Measurements from ENCODE around the gene CAMSAP3.

Gene CAMSAP3, protein sequence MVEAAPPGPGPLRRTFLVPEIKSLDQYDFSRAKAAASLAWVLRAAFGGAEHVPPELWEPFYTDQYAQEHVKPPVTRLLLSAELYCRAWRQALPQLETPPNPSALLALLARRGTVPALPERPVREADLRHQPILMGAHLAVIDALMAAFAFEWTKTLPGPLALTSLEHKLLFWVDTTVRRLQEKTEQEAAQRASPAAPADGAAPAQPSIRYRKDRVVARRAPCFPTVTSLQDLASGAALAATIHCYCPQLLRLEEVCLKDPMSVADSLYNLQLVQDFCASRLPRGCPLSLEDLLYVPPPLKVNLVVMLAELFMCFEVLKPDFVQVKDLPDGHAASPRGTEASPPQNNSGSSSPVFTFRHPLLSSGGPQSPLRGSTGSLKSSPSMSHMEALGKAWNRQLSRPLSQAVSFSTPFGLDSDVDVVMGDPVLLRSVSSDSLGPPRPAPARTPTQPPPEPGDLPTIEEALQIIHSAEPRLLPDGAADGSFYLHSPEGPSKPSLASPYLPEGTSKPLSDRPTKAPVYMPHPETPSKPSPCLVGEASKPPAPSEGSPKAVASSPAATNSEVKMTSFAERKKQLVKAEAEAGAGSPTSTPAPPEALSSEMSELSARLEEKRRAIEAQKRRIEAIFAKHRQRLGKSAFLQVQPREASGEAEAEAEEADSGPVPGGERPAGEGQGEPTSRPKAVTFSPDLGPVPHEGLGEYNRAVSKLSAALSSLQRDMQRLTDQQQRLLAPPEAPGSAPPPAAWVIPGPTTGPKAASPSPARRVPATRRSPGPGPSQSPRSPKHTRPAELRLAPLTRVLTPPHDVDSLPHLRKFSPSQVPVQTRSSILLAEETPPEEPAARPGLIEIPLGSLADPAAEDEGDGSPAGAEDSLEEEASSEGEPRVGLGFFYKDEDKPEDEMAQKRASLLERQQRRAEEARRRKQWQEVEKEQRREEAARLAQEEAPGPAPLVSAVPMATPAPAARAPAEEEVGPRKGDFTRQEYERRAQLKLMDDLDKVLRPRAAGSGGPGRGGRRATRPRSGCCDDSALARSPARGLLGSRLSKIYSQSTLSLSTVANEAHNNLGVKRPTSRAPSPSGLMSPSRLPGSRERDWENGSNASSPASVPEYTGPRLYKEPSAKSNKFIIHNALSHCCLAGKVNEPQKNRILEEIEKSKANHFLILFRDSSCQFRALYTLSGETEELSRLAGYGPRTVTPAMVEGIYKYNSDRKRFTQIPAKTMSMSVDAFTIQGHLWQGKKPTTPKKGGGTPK

GRCh38 chr19:7595466-7596133 is at the start of gene CAMSAP3:
Gene CAMSAP3, plus strand, starts transcription at chr19:7595863. Its CDS starts 140 bp downstream, at chr19:7596003.
- Histone ChIP-seq H3K4me1 (ENCODE audit: control insufficient read depth, low read depth, low read length) (peaks cover 4% of the 10 kb centered on the region), H3K4me3 (ENCODE audit: low read length) (peak within 1 kb of the TSS; percentile 64), H3K9me3 (ENCODE audit: control insufficient read depth, low read depth, low read length) (no peaks in the 10 kb centered on the region), H3K9ac (ENCODE audit: low read length) (peak within 1 kb of the TSS; percentile 28), H3K27ac (ENCODE audit: low read length) (no peak within 1 kb of the TSS), H3K27me3 (ENCODE audit: control insufficient read depth, insufficient read depth, low read length) (peaks cover 24% of the 10 kb centered on the region), H3K36me3 (ENCODE audit: control insufficient read depth, low read depth, low read length) (no peaks in the 10 kb centered on the region)

DNA sequence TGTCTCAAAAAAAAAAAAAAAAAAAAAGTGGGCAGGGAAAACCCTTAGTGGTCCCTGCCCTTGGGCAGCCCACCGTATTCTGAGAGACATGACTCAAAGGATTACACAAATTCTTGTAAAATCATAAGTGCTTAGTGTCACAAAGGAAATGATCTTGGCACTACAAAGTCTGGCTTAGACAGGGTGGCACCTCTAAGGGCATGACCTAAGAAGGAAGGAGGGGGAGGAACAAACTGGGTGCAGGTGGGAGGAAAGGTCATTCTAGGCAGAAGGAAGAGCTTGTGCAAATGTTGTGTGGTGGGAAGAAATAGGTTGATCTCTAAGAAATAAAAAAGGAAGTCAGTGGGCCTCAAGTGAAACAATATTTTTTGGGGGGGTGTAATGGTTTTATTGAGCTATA is 49.8 kb upstream of the CAMSAP3 start:
- Histone ChIP-seq H3K9ac (ENCODE audit: low read length) (no peak overlapping the region), H3K27ac (ENCODE audit: low read length) (no peak overlapping the region), H3K36me3 (ENCODE audit: control insufficient read depth, low read depth, low read length) (peaks cover 10% of the 10 kb centered on the region), H3K4me3 (ENCODE audit: low read length) (no peak overlapping the region), H3K27me3 (ENCODE audit: control insufficient read depth, insufficient read depth, low read length) (no peaks in the 10 kb centered on the region), H3K4me1 (ENCODE audit: control insufficient read depth, low read depth, low read length) (peaks cover 4% of the 10 kb centered on the region), H3K9me3 (ENCODE audit: control insufficient read depth, low read depth, low read length) (no peaks in the 10 kb centered on the region)

DNA sequence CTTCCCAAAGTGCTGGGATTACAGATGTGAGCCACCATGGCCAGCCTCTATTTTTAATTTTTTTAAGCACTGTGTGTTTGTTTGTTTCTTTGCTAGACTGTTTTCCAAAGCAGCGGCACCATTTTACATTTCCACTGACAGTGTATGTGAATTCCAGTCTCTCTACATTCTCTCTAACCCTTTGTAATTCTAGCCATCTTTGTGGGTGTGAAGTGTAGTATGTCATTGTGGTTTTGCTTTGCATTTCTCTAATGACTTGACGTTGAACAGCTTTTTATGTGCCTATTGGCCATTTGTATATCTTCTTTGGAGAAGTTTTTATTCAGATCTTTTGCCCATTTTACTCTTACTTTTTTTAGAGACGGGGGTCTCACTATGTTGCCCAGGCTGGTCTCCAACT is 48.5 kb upstream of the CAMSAP3 start:
- Histone ChIP-seq H3K27ac (ENCODE audit: low read length) (no peak overlapping the region), H3K4me3 (ENCODE audit: low read length) (no peak overlapping the region), H3K27me3 (ENCODE audit: control insufficient read depth, insufficient read depth, low read length) (no peaks in the 10 kb centered on the region), H3K9me3 (ENCODE audit: control insufficient read depth, low read depth, low read length) (no peaks in the 10 kb centered on the region), H3K9ac (ENCODE audit: low read length) (no peak overlapping the region), H3K4me1 (ENCODE audit: control insufficient read depth, low read depth, low read length) (no peaks in the 10 kb centered on the region), H3K36me3 (ENCODE audit: control insufficient read depth, low read depth, low read length) (peaks cover 6% of the 10 kb centered on the region)

DNA sequence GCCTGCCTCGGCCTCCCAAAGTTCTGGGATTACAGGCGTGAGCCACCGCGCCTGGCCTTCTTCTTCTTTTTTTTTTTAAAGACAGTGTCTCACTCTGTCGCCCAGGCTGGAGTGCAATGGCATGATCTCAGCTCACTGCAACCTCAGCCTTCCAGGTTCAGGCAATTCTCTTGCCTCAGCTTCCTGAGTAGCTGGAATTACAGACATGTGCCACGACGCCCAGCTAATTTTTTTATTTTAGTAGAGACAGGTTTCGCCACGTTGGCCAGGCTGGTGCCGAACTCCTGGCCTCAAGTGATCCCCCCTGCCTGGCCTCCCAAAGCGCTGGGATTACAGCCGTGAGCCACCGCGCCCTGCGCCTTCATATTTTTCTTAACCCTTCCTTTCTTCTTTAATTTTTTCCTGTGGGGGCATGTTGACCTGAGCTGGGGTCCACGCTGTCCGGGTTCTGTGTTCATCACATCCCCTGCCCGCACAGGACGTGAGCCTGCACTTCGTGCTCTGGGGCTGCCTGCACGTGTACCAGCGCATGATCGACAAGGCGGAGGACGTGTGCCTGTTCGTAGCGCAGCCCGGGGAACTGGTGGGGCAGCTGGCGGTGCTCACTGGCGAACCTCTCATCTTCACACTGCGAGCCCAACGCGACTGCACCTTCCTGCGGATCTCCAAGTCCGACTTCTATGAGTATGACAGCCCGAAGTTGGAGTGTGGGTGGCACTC is 46.1 kb upstream of the CAMSAP3 start:
- Histone ChIP-seq H3K36me3 (ENCODE audit: control insufficient read depth, low read depth, low read length) (no peaks in the 10 kb centered on the region), H3K27me3 (ENCODE audit: control insufficient read depth, insufficient read depth, low read length) (no peaks in the 10 kb centered on the region), H3K4me3 (ENCODE audit: low read length) (no peak overlapping the region), H3K4me1 (ENCODE audit: control insufficient read depth, low read depth, low read length) (no peaks in the 10 kb centered on the region), H3K9ac (ENCODE audit: low read length) (no peak overlapping the region), H3K9me3 (ENCODE audit: control insufficient read depth, low read depth, low read length) (no peaks in the 10 kb centered on the region), H3K27ac (ENCODE audit: low read length) (no peak overlapping the region)

DNA sequence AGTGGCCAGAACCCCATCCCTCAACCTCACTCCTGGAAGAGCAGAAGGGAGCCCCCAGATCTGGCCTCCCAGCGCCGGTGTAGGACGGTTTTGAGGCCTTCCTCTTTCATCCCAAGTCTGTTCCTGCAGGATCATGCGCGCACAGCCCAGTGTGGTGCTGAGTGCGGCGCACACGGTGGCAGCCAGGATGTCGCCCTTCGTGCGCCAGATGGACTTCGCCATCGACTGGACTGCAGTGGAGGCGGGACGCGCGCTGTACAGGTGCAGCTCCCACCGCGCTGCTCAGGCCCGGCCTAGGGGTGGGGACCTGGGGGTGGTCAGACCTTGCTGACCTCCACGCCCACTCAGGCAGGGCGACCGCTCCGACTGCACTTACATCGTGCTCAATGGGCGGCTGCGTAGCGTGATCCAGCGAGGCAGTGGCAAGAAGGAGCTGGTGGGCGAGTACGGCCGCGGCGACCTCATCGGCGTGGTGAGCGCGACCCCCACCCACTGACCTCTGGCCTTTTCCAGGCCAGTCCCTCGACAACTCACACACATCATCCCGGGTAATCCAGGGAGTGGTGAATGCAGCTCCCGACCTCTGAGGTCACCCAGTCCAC is 45.4 kb upstream of the CAMSAP3 start:
- Histone ChIP-seq H3K9me3 (ENCODE audit: control insufficient read depth, low read depth, low read length) (no peaks in the 10 kb centered on the region), H3K9ac (ENCODE audit: low read length) (no peak overlapping the region)

GRCh38 chr19:7550987-7551761 is 44.5 kb upstream of the CAMSAP3 start:
- H3K4me3 ChIP-seq (ENCODE audit: low read length) = peak overlapping the region; percentile 59
- no peak overlapping the region for H3K9ac ChIP-seq (ENCODE audit: low read length)
- no peak overlapping the region for H3K27ac ChIP-seq (ENCODE audit: low read length)

More for the DNA sequence above, 45.4 kb upstream of the CAMSAP3 start:
- no peaks in the 10 kb centered on the region for H3K36me3 ChIP-seq (ENCODE audit: control insufficient read depth, low read depth, low read length)
- no peaks in the 10 kb centered on the region for H3K4me1 ChIP-seq (ENCODE audit: control insufficient read depth, low read depth, low read length)
- H3K27me3 ChIP-seq (ENCODE audit: control insufficient read depth, insufficient read depth, low read length) = no peaks in the 10 kb centered on the region
- H3K27ac ChIP-seq (ENCODE audit: low read length) = no peak overlapping the region
- H3K4me3 ChIP-seq (ENCODE audit: low read length) = peak overlapping the region; percentile 59

GRCh38 chr19:7552781-7553180 is 42.9 kb upstream of the CAMSAP3 start:
- Histone ChIP-seq H3K27ac (ENCODE audit: low read length) (no peak overlapping the region), H3K36me3 (ENCODE audit: control insufficient read depth, low read depth, low read length) (peaks cover 10% of the 10 kb centered on the region), H3K4me3 (ENCODE audit: low read length) (no peak overlapping the region), H3K27me3 (ENCODE audit: control insufficient read depth, insufficient read depth, low read length) (no peaks in the 10 kb centered on the region), H3K9ac (ENCODE audit: low read length) (no peak overlapping the region), H3K4me1 (ENCODE audit: control insufficient read depth, low read depth, low read length) (no peaks in the 10 kb centered on the region), H3K9me3 (ENCODE audit: control insufficient read depth, low read depth, low read length) (no peaks in the 10 kb centered on the region)

More at GRCh38 chr19:7550987-7551761, 44.5 kb upstream of the CAMSAP3 start:
- Histone ChIP-seq H3K4me1 (ENCODE audit: control insufficient read depth, low read depth, low read length) (no peaks in the 10 kb centered on the region), H3K9me3 (ENCODE audit: control insufficient read depth, low read depth, low read length) (no peaks in the 10 kb centered on the region), H3K36me3 (ENCODE audit: control insufficient read depth, low read depth, low read length) (no peaks in the 10 kb centered on the region), H3K27me3 (ENCODE audit: control insufficient read depth, insufficient read depth, low read length) (no peaks in the 10 kb centered on the region)

GRCh38 chr19:7554565-7554964 is 41.1 kb upstream of the CAMSAP3 start:
- Histone ChIP-seq H3K4me1 (ENCODE audit: control insufficient read depth, low read depth, low read length) (no peaks in the 10 kb centered on the region), H3K9me3 (ENCODE audit: control insufficient read depth, low read depth, low read length) (no peaks in the 10 kb centered on the region), H3K27me3 (ENCODE audit: control insufficient read depth, insufficient read depth, low read length) (no peaks in the 10 kb centered on the region), H3K4me3 (ENCODE audit: low read length) (no peak overlapping the region), H3K27ac (ENCODE audit: low read length) (no peak overlapping the region), H3K9ac (ENCODE audit: low read length) (no peak overlapping the region), H3K36me3 (ENCODE audit: control insufficient read depth, low read depth, low read length) (peaks cover 22% of the 10 kb centered on the region)

GRCh38 chr19:7554990-7555864 is 40.4 kb upstream of the CAMSAP3 start:
- Histone ChIP-seq H3K4me1 (ENCODE audit: control insufficient read depth, low read depth, low read length) (no peaks in the 10 kb centered on the region), H3K27ac (ENCODE audit: low read length) (no peak overlapping the region), H3K9me3 (ENCODE audit: control insufficient read depth, low read depth, low read length) (no peaks in the 10 kb centered on the region), H3K27me3 (ENCODE audit: control insufficient read depth, insufficient read depth, low read length) (no peaks in the 10 kb centered on the region), H3K4me3 (ENCODE audit: low read length) (no peak overlapping the region), H3K36me3 (ENCODE audit: control insufficient read depth, low read depth, low read length) (peaks cover 22% of the 10 kb centered on the region), H3K9ac (ENCODE audit: low read length) (no peak overlapping the region)
